ENCODE results near the gene GATAD2A. TPM values are rescaled to one million over a fixed set of nuclear protein-coding genes. Genes with fewer than 3 reads are reported as not detected.
A peak's percentile ranks its signal among the peaks of the same experiment; 100 is the strongest.

The GATAD2A gene
- total and polyA plus RNA-seq, 9 of the 15 experiments (the other 6 are each of a cell fraction or from before 2014, with no cell fraction given): 2.4 to 226 (median 44.2) TPM

DNA sequence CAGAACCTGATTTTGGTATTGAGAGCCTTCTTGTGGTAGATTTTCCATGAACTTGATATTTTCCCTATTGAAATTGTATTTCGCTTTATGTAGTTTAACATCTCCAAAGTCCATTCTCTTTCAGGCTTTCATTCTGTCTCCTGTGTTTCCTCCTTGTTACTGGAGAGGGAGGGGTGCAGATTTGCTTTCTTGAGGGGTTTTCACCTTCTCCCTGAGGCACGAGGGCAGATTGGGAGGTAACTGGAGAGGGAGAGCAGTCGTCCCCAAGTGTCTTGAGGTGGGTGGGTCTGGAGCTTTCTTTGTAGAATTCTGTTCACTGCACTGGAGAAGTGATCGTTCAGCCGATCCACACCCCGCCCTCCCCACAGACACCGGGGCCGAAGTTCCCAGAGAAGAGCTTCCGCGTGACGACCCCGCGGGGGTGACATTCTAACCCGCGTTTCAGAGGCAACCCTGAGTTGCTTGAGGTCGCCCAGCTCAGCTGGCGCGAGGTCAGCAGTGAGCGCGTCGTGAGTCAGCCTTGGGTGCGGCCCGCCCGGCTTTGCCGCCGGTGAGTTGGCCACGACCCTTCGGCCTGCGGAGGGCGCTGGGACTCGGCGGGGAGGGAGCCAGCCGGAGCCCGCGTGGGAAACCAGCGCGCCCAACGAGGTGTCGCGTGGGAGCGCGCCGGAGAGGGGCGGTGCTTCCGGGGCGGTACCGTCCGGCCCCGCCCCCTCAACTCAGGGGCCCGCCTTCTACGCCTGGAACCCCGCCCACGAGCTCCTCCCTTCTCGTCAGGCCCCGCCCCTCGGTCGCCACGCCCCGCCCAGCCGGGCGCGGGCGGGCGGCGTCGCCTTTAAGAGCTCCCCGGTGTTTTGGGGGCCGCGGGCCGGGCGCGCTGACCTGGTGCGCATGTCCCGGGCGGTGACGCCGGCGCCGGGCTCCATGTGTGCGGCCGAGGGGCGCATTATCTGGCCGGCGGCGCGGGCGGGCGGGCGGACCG lies at the start of gene GATAD2A (continued):
- TF ChIP-seq, protein P1, sequence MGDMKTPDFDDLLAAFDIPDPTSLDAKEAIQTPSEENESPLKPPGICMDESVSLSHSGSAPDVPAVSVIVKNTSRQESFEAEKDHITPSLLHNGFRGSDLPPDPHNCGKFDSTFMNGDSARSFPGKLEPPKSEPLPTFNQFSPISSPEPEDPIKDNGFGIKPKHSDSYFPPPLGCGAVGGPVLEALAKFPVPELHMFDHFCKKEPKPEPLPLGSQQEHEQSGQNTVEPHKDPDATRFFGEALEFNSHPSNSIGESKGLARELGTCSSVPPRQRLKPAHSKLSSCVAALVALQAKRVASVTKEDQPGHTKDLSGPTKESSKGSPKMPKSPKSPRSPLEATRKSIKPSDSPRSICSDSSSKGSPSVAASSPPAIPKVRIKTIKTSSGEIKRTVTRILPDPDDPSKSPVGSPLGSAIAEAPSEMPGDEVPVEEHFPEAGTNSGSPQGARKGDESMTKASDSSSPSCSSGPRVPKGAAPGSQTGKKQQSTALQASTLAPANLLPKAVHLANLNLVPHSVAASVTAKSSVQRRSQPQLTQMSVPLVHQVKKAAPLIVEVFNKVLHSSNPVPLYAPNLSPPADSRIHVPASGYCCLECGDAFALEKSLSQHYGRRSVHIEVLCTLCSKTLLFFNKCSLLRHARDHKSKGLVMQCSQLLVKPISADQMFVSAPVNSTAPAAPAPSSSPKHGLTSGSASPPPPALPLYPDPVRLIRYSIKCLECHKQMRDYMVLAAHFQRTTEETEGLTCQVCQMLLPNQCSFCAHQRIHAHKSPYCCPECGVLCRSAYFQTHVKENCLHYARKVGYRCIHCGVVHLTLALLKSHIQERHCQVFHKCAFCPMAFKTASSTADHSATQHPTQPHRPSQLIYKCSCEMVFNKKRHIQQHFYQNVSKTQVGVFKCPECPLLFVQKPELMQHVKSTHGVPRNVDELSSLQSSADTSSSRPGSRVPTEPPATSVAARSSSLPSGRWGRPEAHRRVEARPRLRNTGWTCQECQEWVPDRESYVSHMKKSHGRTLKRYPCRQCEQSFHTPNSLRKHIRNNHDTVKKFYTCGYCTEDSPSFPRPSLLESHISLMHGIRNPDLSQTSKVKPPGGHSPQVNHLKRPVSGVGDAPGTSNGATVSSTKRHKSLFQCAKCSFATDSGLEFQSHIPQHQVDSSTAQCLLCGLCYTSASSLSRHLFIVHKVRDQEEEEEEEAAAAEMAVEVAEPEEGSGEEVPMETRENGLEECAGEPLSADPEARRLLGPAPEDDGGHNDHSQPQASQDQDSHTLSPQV (IDR thresholded peaks at IDR 0.05): peak; percentile 94
- no peak for TF ChIP-seq KDM2B (CRISPR knock-in tag; IDR thresholded peaks at IDR 0.05)
- TF ChIP-seq BCL6 (CRISPR knock-in tag; IDR thresholded peaks at IDR 0.05): no peak
- peak; percentile 96 for TF ChIP-seq MTA1 (IDR thresholded peaks at IDR 0.05; ENCODE audit: borderline replicate concordance)
- peak; percentile 92 for TF ChIP-seq ETV1 (tag; conservative IDR thresholded peaks at IDR 0.05; ENCODE audit: low read depth)
- peak; percentile 99 for TF ChIP-seq GATAD2A (IDR thresholded peaks at IDR 0.05)
- TF ChIP-seq, protein P2, sequence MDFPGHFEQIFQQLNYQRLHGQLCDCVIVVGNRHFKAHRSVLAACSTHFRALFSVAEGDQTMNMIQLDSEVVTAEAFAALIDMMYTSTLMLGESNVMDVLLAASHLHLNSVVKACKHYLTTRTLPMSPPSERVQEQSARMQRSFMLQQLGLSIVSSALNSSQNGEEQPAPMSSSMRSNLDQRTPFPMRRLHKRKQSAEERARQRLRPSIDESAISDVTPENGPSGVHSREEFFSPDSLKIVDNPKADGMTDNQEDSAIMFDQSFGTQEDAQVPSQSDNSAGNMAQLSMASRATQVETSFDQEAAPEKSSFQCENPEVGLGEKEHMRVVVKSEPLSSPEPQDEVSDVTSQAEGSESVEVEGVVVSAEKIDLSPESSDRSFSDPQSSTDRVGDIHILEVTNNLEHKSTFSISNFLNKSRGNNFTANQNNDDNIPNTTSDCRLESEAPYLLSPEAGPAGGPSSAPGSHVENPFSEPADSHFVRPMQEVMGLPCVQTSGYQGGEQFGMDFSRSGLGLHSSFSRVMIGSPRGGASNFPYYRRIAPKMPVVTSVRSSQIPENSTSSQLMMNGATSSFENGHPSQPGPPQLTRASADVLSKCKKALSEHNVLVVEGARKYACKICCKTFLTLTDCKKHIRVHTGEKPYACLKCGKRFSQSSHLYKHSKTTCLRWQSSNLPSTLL (IDR thresholded peaks at IDR 0.05): no peak
- TF ChIP-seq ZNF408 (CRISPR knock-in tag; IDR thresholded peaks at IDR 0.05; ENCODE audit: low read depth): no peak
- TF ChIP-seq PYGO2 (tag; IDR thresholded peaks at IDR 0.05): no peak
- peak; percentile 89 for TF ChIP-seq NR2C2 (CRISPR knock-in tag; IDR thresholded peaks at IDR 0.05)
- peak; percentile 93 for TF ChIP-seq NR2C2 (tag; IDR thresholded peaks at IDR 0.05)
- TF ChIP-seq RBM39 (optimal IDR thresholded peaks at IDR 0.05; ENCODE audit: low read depth, low read length): no peak
- TF ChIP-seq ZNF436 (CRISPR knock-in tag; IDR thresholded peaks at IDR 0.05): no peak
- TF ChIP-seq, protein P3, sequence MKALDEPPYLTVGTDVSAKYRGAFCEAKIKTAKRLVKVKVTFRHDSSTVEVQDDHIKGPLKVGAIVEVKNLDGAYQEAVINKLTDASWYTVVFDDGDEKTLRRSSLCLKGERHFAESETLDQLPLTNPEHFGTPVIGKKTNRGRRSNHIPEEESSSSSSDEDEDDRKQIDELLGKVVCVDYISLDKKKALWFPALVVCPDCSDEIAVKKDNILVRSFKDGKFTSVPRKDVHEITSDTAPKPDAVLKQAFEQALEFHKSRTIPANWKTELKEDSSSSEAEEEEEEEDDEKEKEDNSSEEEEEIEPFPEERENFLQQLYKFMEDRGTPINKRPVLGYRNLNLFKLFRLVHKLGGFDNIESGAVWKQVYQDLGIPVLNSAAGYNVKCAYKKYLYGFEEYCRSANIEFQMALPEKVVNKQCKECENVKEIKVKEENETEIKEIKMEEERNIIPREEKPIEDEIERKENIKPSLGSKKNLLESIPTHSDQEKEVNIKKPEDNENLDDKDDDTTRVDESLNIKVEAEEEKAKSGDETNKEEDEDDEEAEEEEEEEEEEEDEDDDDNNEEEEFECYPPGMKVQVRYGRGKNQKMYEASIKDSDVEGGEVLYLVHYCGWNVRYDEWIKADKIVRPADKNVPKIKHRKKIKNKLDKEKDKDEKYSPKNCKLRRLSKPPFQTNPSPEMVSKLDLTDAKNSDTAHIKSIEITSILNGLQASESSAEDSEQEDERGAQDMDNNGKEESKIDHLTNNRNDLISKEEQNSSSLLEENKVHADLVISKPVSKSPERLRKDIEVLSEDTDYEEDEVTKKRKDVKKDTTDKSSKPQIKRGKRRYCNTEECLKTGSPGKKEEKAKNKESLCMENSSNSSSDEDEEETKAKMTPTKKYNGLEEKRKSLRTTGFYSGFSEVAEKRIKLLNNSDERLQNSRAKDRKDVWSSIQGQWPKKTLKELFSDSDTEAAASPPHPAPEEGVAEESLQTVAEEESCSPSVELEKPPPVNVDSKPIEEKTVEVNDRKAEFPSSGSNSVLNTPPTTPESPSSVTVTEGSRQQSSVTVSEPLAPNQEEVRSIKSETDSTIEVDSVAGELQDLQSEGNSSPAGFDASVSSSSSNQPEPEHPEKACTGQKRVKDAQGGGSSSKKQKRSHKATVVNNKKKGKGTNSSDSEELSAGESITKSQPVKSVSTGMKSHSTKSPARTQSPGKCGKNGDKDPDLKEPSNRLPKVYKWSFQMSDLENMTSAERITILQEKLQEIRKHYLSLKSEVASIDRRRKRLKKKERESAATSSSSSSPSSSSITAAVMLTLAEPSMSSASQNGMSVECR (CRISPR knock-in tag; IDR thresholded peaks at IDR 0.05): peak; percentile 97
- no peak for TF ChIP-seq SIRT6 (IDR thresholded peaks at IDR 0.05; ENCODE audit: low read depth, low read length)
- no peak for TF ChIP-seq HDAC6 (IDR thresholded peaks at IDR 0.05; ENCODE audit: low read depth, low read length)
- TF ChIP-seq ZNF696 (CRISPR knock-in tag; conservative IDR thresholded peaks at IDR 0.05): no peak
- TF ChIP-seq MAFF (IDR thresholded peaks at IDR 0.05; ENCODE audit: low read length): no peak
